SIG-M5 (cell line): ENCODE results near the gene PER2.
"Not testable (repeated sequence)": the region's sequence is repeated elsewhere in the genome, so short reads cannot be mapped to it uniquely, and the experiment has no call there.

ENCODE experiments used
- DNase-seq: peaks from one replicate; lab custom pipeline; 2025; lab: John Stamatoyannopoulos, UW

The PER2 gene

DNA sequence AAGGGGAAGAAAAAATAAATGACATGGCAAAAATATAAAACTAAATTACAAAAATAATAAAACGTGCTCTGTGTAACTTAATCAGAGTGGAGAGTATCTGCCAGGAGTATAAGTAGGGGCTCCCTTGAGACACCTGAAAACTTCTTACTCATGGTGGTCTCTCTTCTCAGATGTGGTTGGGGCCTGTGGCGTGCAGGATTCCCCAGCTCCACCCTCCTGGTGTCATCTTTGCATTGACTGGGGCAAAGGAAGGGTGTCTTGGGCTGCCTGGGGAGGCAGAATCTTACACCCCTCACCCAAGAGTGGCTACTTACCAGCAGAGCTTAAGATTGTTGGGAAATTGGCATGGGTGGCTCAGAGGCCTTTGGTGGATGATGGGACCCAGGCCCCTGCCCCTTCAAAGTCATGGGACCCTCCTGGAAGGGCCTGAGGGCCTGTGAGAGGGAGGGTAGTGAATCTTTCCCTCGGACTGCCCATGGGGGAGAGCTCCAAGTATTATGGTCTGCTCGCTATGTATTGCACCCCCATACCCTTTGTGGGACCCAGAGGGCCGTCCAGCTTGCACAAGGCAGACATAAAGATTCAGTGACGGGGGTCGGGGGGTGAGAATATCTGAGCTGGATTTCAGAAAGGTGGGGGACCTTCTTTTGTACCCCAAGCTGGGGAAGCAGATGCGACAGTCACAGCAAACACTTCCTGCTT lies 25.0 kb upstream of the PER2 start:
- DNase-seq, result no peak

DNA sequence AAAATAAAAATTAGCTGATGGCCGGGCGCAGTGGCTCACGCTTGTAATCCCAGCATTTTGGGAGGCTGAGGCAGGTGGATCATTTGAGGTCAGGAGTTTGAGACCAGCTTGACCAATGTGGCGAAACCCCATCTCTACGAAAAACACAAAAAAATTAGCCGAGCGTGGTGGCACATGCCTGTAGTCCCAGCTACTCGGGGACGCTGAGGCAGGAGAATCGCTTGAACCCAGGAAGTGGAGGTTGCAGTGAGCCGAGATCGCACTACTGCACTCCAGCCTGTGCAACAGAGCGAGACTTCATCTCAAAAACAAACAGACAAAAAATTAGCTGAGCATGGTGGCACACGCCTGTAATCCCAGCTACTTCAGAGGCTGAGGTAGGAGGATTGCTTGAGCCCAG lies 22.3 kb upstream of the PER2 start:
- DNase-seq, result not testable (repeated sequence)

DNA sequence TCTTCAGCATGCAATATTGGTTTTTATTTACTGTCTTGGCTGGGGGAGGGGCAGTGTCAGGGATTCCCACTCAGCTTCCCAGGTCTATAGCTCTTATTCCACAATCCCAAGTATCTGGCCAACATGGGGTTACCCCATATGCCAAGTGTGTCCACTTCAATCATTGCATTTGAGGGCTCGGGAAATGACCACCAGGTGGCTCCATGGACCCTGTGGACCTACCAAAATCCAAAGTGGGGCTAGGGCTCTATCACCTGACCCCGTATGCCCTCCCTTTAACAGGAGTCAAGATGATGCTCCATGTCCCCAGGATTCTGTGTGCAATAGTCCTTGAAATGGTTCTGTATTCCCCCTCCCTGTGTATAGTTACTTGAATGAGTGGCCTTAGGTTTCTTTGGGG lies 19.8 kb upstream of the PER2 start:
- DNase-seq, result no peak

DNA sequence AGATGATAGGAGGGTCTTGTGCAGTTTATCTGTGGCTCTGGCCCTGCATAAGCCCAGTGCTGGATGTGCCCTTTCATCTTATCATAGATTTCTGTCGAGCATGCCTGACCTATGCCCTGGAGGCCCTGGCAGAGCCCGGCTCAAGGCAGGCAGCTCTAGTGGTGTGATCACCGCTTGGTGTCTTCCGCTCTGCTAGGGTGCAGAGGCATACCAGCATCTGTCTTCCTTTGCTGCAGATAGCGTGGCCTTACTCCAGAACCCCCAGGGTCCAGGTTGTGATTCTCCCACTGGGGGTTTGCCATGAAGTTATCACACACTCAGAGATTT lies 18.2 kb upstream of the PER2 start:
- DNase-seq, result no peak

DNA sequence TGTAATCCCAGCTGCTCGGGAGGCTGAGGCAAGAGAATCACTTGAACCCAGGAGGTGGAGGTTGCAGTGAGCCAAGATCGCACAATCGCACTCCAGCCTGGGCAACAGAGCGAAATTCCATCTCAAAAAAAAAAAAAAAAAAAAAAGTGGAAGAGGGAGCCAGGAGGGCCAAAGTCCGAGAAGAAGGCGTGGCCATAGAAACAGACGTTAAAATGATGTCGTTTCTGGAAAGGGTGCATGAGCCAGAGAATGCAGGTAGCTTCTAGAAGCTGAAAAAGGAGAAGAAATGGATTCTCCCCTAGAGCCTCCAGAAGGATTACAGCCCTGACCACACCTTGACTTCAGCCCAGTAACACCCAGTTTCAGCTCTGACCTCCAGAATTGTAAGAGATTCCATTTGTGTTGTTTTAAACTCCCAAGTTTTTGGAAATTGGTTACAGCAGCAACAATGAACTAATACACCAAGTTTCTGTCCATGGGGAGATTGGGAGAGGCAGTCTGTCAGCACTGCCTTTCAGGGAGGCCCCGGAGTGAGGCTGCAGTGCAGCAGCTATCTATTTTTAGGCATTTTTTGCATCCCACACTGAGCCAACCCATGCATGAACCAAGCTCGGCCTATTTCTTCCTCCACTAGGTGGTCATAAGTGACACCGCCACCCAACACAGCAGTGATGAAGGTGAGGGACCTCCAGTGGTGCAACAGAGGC lies 17.7 kb upstream of the PER2 start:
- DNase-seq, result no peak

DNA sequence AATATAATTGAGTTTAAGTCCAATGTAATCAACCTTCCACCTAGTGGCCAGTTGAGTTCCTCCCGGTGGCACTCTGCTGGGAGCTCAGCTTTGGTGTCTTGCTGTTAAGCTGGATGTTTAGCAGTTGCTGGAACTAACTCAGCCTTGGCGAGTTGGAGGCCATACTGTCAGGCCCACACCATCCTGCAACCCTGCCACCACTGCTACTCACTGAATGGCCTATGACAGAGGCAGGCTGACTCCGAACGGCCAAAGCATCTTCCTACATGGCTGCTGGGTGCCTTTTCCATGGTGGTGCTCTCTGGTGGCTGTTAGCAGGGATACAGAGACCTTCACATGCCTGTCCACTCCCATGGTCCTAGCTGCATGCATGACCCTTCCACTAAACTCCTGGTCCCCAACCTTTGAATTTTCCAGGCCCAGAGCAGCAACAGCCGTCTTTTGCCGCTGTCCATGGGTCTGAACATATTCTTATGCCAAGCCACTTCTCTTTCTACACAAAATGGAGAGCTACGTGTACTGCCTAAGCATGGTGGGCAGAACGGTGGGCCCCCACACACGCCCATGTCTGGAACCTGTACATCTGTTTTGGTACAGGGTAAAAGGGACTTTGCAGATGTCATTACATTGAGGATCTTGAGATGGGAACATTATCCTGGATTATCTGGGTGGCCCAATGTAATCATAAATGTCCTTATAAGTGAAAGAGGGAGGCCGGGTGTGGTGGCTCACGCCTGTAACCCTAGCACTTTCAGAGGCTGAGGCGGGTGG lies 16.9 kb upstream of the PER2 start:
- no peak for DNase-seq

DNA sequence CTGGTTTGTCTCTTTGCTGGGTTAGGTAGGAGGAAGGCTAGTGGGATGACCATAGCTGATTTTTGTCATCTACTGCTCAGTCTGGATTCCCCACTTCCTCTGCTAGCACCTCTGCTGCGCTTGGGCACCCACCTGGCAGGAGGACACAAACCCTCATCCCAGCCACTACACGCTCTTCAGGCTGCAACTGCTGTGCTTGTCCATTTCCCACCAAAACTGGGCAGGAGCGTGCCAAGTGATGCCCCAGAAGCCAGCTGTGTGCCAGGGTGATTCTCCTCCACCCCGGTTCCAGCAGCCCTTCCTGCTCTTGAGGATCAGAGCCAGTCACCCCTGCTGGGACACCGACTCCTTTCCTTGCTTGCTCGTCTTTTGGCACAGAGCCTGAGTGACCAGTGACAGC lies 15.7 kb upstream of the PER2 start:
- no peak for DNase-seq

DNA sequence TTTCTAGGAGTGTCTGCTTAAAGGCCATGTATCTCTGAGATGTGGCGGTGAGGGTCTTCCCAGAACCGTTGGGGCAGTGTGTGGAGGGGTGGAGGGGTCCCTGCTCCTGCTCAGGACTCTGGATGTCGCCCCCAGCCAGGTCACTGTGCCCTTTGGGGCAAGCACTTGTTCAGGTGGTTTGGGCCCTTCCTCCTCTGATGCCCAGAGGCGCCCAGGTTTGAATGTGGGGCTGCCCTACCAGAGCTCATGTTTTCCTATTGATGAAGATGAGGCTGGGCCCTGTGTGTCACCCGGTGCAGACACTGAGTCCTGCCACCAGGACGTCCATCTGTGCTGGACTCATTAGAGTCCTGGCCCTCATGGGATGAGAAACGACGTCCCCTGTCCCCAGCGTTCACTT lies 14.3 kb upstream of the PER2 start:
- DNase-seq, result no peak

DNA sequence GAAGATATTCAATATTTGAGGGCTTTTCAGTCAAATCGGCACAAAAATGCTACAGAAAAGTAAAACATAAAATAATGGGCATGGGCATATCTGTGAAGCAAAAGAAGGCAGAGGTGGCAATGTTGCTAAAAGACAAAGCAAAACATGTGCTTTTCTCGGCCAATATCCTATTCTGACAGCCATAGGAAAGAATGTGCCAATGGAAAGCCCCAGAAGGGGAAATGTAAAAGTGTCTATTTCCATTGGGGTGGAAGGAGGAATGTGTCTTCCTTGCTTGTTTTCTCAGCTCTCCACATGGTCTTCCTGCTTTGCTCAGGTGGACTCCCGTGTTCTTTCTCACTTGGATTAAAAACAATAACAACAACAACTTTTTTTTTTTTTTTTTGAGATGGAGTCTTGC lies 13.7 kb upstream of the PER2 start:
- DNase-seq, result no peak

DNA sequence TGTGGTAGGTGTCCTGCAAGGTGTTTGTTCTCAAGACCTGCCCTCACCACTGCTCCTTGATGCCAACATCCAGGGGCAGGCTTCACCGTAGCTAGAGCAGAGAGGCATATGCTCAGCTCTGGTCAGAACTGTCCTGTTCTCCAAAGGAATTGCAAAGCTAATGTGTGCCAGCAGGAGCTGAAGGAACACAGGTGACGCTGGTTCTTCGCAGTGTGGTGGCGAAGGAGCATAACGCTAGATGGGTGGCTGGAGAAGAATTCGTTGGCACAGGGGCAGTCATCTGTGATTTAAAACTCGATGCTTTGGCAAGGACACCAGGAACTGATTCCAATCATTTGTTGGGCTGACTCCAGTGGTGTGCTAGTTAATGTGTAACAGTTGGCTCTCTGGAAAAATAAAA lies 11.4 kb upstream of the PER2 start:
- no peak for DNase-seq

DNA sequence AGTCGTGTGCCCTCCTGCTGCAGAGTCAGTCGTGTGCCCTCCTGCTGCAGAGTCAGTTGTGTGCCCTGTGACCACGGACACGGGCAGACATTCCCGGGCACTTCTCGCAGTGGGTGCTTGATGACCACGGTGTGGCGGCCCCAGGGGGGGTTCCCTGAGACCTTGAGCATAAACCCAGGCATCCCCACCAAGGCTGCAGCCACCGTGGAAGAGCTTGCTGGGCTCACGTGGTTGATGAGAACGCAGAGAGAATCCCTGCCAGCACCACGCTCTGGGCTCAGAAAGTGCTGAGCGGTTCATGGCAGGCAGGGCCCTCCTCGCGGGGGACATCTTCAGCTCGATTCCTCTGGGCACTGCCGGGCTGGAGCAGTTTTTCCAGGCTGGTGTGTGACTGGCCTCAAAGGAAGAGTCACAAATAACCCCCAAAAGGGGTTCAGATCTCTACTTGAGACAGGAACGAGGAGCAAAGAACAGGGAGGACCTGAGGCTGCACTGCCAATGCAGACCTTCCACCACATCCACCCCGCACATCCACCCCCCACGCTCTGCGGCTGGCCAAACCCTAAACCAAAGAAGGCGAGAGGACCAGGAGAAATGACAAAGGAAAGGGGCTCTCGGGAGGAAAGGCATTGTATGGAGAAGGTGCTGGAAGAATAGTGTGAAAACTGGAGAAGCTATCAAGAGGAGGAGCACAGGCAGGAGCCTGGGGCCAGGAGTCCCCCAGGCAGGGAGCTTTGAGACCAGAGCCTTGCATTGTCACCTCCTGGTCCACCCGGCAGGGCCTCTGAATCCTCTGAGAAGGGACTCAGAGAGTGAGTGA lies 8.4 kb upstream of the PER2 start:
- no peak for DNase-seq

DNA sequence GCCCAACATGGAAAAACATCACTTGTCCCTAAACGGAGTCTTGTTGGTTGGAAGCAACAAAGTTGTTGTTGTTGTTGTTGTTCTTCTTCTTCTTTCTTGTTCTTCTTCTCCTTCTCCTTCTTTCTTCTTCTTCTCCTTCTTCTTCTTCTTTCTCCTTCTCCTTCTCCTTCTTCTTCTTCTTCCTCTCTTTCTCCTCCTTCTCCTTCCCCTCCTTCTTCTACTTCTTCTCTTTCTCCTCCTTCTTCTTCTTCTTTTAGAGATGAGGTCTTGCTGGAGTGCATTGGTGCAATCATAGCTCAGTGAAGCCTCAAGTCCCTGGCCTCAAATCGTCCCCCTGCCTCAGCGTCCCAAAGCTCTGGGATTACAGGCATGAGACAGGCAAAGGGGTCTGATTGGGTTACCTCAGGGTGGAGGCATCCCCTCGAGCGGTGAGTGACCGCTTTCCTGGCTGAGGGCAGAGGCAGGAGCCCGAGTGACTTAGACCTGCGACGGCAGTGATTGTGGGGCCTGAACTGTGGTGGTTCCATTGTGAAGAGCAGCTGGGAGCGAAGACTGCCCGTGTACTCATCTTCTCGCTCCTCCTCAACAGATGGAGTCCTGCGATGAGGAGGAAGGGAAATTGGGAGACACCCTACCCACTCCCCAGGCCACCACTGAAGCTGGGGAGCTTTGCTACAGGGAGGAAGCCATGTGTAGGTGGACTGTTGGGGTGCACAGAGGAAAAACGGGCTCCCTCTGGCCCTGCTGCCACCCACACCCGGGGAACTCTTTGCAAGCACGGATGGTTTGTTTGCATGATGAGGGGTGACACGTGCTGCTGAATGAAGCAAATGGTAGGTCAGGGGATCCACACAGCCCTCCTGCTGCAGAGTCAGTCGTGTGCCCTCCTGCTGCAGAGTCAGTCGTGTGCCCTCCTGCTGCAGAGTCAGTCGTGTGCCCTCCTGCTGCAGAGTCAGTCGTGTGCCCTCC lies 7.0 kb upstream of the PER2 start:
- DNase-seq, result no peak

DNA sequence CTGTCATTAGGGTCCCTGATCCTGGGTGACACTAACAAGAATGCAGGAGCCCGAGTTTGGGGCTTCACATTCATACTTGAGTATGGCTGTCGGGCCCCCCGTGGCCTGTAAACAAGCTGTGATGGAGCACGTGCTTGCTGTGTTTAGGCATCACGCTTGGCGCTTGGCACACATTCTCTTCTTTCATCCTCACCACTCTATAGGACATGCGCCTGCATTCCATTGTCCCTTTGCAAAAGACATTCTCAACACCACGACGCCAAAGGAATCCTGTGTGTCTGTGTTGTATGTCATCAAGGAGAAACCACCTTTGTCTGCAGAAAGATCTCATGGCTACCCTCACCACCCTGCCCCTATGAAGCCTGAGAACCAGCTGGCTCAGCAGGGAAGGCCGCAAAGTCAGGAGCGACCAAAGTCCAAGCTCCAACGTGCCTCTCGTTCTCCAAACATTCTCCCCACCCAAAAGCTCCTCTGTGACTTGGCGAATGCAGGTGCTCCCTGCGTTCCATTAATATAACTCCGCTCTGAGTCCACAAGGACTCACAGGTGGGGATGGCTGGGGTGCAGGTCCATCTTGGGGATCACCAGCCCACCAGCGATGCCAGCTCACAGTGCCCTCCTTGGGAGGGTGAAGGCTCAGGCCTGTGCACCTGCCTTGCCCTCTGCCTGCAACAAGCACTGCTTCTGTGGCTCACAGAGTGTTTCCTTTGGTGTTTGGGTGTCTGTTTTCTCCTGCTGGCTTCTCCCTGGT lies 6.2 kb upstream of the PER2 start:
- DNase-seq, result no peak

DNA sequence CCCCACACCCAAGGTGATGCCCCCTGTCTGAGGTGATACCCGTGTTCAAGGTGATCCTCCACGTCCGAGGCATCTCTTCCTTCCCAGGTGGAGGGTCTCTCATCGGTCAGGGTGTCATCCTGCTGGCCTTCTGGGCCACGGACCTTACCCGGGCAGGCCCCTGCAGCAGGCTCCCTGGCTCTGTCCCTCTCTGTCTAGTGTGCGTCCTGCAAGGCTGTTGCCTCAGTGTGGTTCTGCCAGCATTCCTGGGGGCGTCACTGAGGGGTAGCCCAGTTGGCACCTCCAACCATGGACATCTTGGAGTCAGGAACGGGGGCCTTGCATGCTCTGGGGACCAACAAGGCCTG lies 5.6 kb upstream of the PER2 start:
- DNase-seq, result no peak

DNA sequence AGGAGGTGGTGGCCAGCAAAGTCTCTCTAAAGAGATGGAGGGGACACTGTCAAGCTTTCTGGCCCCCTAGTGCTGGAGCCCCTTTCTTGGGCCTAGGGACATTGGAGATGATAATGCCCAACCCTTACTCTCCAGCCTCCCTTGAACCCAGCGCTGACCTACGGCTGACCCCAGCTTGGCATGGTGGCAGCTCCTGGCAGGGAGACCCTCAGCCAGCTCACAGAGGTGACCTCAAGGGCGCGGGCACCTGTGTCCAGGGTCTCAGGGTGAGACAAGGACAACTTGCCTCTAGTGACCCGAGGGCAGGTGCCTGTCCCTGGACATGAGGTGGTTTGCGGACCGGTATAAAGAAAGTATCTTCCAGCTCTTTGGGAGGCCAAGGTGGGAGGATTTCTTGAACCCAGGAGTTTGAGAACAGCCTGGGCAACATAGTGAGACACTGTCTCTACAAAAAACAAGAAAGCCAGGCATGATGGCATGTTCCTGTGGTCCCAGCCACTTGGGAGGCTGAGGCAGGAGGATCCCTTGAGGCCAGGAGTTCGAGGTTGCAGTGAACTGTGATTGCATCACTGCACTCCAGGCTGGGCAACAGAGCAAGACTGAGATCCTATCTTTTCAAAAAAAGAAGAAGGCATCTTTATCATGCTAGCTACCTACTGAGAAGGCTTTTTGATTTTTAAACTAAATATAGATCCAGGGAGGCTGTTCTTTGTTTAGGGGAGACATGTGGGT lies 3.3 kb upstream of the PER2 start:
- no peak for DNase-seq

DNA sequence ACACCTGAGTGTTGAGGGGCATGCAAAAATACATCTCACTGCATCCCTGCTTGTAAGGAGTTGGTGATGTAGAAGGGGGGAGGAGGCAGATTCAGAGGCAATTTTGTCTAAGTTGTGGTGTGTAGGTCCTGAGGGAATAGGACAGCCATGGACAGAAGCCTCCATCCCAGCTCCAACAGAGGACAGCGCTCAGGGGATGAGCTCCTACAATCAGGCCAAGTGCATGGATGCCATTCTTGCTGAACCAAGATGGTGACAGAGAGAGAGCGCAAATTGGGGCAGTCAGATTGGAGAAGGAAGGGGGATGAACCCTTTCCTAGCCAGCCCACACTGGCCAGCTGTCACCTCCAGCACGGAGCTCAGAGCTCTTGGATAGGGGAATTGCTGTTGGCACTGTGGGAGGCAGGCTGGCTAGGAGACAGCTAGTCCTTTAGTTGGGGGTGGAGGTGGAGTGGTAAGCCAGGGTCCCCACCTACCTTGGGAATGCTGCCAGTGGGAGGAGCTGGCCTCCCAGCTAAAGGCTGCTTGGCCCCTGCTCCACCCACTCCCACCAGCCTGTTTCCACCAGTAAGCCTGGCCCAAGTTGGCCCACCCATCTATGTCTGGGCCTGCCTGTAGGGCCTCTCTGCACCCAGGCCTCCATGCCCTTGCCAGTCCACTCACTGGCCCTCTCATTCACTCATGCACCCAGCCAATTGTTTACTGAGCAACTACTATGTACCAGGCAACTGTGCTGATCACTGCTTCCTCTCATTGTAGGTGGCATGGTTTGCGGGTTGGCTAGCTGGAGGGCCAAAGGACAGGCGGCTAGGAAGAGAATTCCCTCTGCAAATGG lies 2.5 kb upstream of the PER2 start:
- no peak for DNase-seq

DNA sequence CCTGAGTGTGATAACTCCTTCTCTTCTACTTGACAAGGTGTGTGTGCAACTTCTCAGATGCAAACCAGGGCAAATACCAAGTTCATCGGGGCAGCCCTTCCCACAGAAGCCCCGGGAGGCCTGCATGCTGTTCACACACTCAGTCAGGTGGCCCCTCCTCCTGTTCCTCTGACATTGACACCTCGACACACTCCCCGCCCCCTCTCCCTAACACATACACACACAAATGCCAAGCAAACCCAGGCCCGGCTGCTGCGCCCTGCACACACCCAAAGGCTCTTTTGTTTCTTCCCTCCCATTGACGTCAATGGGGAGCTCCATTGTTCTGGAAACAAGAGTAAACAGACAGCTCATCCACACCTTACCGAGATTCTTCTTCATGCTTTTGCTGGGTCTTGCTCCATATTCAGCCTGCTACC lies 1.7 kb upstream of the PER2 start:
- no peak for DNase-seq

DNA sequence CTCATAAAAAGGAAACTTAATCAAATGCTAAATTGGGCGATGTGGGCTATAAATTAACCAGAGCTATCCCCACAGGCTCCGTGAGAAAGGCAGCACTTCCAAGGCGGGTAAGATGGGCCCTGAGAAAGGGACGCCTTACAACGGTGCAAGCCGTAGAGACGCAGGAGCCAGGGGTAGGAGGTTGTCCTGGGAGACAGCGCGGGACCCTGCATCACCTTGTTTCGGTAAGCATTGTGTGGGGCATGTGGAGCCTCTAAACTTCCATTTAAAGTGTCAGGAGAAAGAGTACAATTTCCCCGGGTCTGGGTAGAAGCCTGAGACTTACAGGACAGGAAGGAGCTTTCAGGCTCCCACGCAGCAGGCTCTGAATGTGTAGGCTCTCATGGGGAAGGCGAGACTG lies 1.2 kb upstream of the PER2 start:
- no peak for DNase-seq
